K562 (cell line): ENCODE measurements around the gene CEP290. TPM values are rescaled to one million over a fixed set of nuclear protein-coding genes. Genes with fewer than 3 reads are reported as not detected.

ENCODE experiments used
- ATAC-seq: fragments of 200-7000 bp; cut with Tn5 transposase; 3 replicates; pipeline ENCODE4 v1.9.1; 2020; ENCODE audit warnings: moderate library complexity
- BruUV-seq: library from RNA; stranded (reverse); fragments of 400-500 nt; replicated peaks from 2 replicates; lab custom pipeline; 2021; lab: Mats Ljungman, UMichigan
- CTCF ChIA-PET: fragments of 300-600 bp; formaldehyde crosslinking; extraction: SDS; loops from one replicate; lab custom pipeline; 2021; ENCODE audit warnings: low intra/inter-chr PET ratio; lab: Yijun Ruan, JAX
- POLR2A ChIA-PET: fragments of 300-600, 350-650 bp; sonication (Branson Sonifier 250); formaldehyde crosslinking; extraction: SDS; loops from one replicate; lab custom pipeline; 2021; ENCODE audit warnings: antibody characterized with exemption, inconsistent platforms; lab: Yijun Ruan, JAX
- DNase-seq, 4 experiments: peaks; one replicate each; pipeline versions ENCODE4 v3.0.0 to v3.0.0-alpha.2; 2011 to 2018; ENCODE audit warnings: low spot score in 3 of 4, mixed read lengths in 3 of 4; ENCODE audit errors: extremely low read depth in 1 of 4
- FAIRE-seq: peaks from 2 replicates; lab custom pipeline; 2011; peaks lifted over from hg19 to GRCh38; lab: Jason Lieb, UNC
- H2AFZ ChIP-seq: 2 replicates; pipeline ENCODE4 v1.6.0; 2011; ENCODE audit warnings: low read depth, low read length, control low read depth, inconsistent platforms
- H3K27ac ChIP-seq: fragments of 200-600 bp; 3 replicates; pipeline ENCODE4 v1.8.0; 2011; ENCODE audit warnings: low read depth, mild to moderate bottlenecking, control low read depth, inconsistent platforms, low read length, moderate library complexity, mixed read lengths; ENCODE audit errors: extremely low read depth
- H3K27me3 ChIP-seq, 2 experiments: fragments of 300-600 bp in 1 of 2; 2 replicates in 1 of 2; 3 replicates in 1 of 2; pipeline versions ENCODE4 v1.6.0 to v1.8.0; 2011; ENCODE audit warnings: inconsistent platforms in 2 of 2, low read length in 2 of 2, mild to moderate bottlenecking in 1 of 2, mixed read lengths in 1 of 2, moderate library complexity in 1 of 2; ENCODE audit not compliant: control insufficient read depth in 2 of 2, insufficient read depth in 2 of 2
- H3K36me3 ChIP-seq: fragments of 300-600 bp; 3 replicates; pipeline ENCODE4 v1.8.0; 2011; ENCODE audit warnings: mild to moderate bottlenecking, low read length, inconsistent platforms; ENCODE audit not compliant: control insufficient read depth, insufficient read depth
- H3K4me1 ChIP-seq, 2 experiments: fragments of 200-600 bp in 1 of 2; replicated peaks in 1 of 2; 2 replicates in 1 of 2; 3 replicates in 1 of 2; pipeline versions ENCODE4 v1.5.1 to v1.8.0; 2011; ENCODE audit warnings: inconsistent platforms in 2 of 2, low read length in 2 of 2, mild to moderate bottlenecking in 1 of 2, mixed read lengths in 1 of 2, moderate library complexity in 1 of 2; ENCODE audit not compliant: control insufficient read depth in 2 of 2, insufficient read depth in 2 of 2
- H3K4me2 ChIP-seq: 2 replicates; pipeline ENCODE4 v1.6.1; 2011; ENCODE audit warnings: low read length, control low read depth, inconsistent platforms, mixed read lengths; ENCODE audit not compliant: insufficient read depth
- H3K4me3 ChIP-seq: fragments of 200-600 bp; sonication (generic), shearing (Covaris generic); 2 replicates; pipeline ENCODE4 v1.5.1; 2016; ENCODE audit warnings: control low read depth, inconsistent platforms
- H3K79me2 ChIP-seq: fragments of 200-600 bp; 3 replicates; pipeline ENCODE4 v1.8.0; 2011; ENCODE audit warnings: low read length, inconsistent platforms; ENCODE audit not compliant: control insufficient read depth, insufficient read depth
- H3K9ac ChIP-seq, 2 experiments: 2 replicates each; pipeline versions ENCODE4 v1.6.0 to v1.6.1; 2011; ENCODE audit warnings: low read depth in 2 of 2, low read length in 2 of 2, control low read depth in 1 of 2, inconsistent platforms in 1 of 2, mild to moderate bottlenecking in 1 of 2, mixed read lengths in 1 of 2; ENCODE audit not compliant: insufficient read depth in 1 of 2
- H3K9me1 ChIP-seq: one replicate; pipeline ENCODE4 v1.6.0; 2011; ENCODE audit warnings: inconsistent platforms, mild to moderate bottlenecking, low read length, moderate library complexity; ENCODE audit not compliant: control insufficient read depth, insufficient read depth
- H3K9me3 ChIP-seq: replicated peaks from 2 replicates; pipeline ENCODE4 v1.5.1; 2011; ENCODE audit warnings: low read depth, low read length, inconsistent platforms; ENCODE audit not compliant: control insufficient read depth, insufficient read depth
- H4K20me1 ChIP-seq: replicated peaks from 2 replicates; pipeline ENCODE4 v1.6.1; 2011; ENCODE audit warnings: low read length, inconsistent platforms, mixed read lengths; ENCODE audit not compliant: control insufficient read depth, insufficient read depth
- ASH1L ChIP-seq: fragments of 450-650 bp; IDR thresholded peaks from 2 replicates; pipeline ENCODE4 v1.6.1; 2018; ENCODE audit warnings: borderline replicate concordance, mild to moderate bottlenecking, low read depth; ENCODE audit not compliant: partially characterized antibody
- C11orf30 ChIP-seq: fragments of 450-650 bp; IDR thresholded peaks from 2 replicates; pipeline ENCODE4 v1.6.1; 2016; ENCODE audit warnings: low read depth, mild to moderate bottlenecking
- CBX1 ChIP-seq: sonication (generic); IDR thresholded peaks from 2 replicates; pipeline ENCODE4 v1.6.1; 2016; ENCODE audit warnings: antibody characterized with exemption, low read depth, mild to moderate bottlenecking
- HOXB6 ChIP-seq: fragments of 250-450 bp; sonication (Bioruptor Pico); IDR thresholded peaks from 2 replicates; pipeline ENCODE4 v1.5.1; 2022; ENCODE audit warnings: mild to moderate bottlenecking, borderline replicate concordance
- KAT2B ChIP-seq: IDR thresholded peaks from one replicate; pipeline ENCODE4 v1.6.1; 2012; ENCODE audit warnings: low read depth, mild to moderate bottlenecking, control low read depth, inconsistent platforms, low read length, moderate library complexity
- KLF13 ChIP-seq: fragments of 450-650 bp; IDR thresholded peaks from 2 replicates; pipeline ENCODE4 v1.6.1; 2016; ENCODE audit warnings: missing genetic modification characterization, low read depth, mild to moderate bottlenecking, missing compliant biosample characterization, moderate library complexity, borderline replicate concordance
- RBFOX2 ChIP-seq: fragments of 200-400 bp; formaldehyde crosslinking; IDR thresholded peaks from 2 replicates; pipeline ENCODE4 v1.6.1; 2017; ENCODE audit warnings: low read depth, mild to moderate bottlenecking, low read length, moderate library complexity
- RHOXF2B ChIP-seq: fragments of 250-450 bp; sonication (Bioruptor Pico); conservative IDR thresholded peaks from 2 replicates; pipeline ENCODE4 v1.5.1; 2021
- ZNF316 ChIP-seq: fragments of 450-650 bp; IDR thresholded peaks from 2 replicates; pipeline ENCODE4 v1.6.1; 2016
- WGBS: fragments of 100-300 bp; shearing (Covaris generic); methylation state at CpG from one replicate; pipeline ENCODE4 v1.1.6; 2016; ENCODE audit warnings: low coverage, mixed read lengths; ENCODE audit not compliant: insufficient coverage; ENCODE audit errors: missing lambda C conversion rate; 5-methylcytosine and 5-hydroxymethylcytosine counted together
- in situ Hi-C: fragments of 300-500 bp; cut with MboI; formaldehyde crosslinking; loops from 4 replicates; pipeline ENCODE4 v1.15.0; 2018; ENCODE audit warnings: inconsistent platforms, mixed read lengths
- intact Hi-C: fragments of 100-400 bp; cut with micrococcal nuclease; formaldehyde crosslinking; loops from 2 replicates; pipeline ENCODE4 v1.14.2; 2022
- polyA plus RNA-seq, 8 experiments: library from polyadenylated mRNA; depleted of rRNA in 4 of 8; stranded (reverse) in 5 of 8; unstranded in 3 of 8; fragments of >200 nt; fragmentation: Nextera tagmentation in 2 of 8; fragmentation: Illumina TruSeq in 1 of 8; extraction: Ambion mirVana in 2 of 8; extraction: Trizol in 1 of 8; gene quantifications; 2 replicates each; pipeline versions ENCODE4 v1.2.1 to v1.2.3, GENCODE V29; 2011 to 2014; ENCODE audit warnings: inconsistent platforms in 1 of 8, missing spikeins in 1 of 8
- total RNA-seq, 7 experiments: library from RNA; depleted of rRNA in 6 of 7; stranded (reverse); fragments of >200 nt in 6 of 7; fragmentation: Illumina TruSeq in 2 of 7; extraction: Trizol in 2 of 7; gene quantifications; 2 replicates each; pipeline versions ENCODE4 v1.2.1 to v1.2.3, GENCODE V29; 2011 to 2021; ENCODE audit warnings: low replicate concordance in 1 of 7

CEP290 gene
- total and polyA plus RNA-seq, 9 of the 15 experiments (the other 6 are each of a cell fraction or from before 2014, with no cell fraction given), result 7.2 to 19.4 (median 18.1) TPM

- Histone ChIP-seq H3K4me3 (no peak overlapping the region), H3K4me1 (no peaks in the 10 kb centered on the region), H3K36me3 (peaks cover 27% of the 10 kb centered on the region; the same call in 2 of the 3 replicates), H3K27ac (no peak overlapping the region), H3K9me3 (no peaks in the 10 kb centered on the region), H4K20me1 (no peaks in the 10 kb centered on the region), H3K9me1 (no peaks in the 10 kb centered on the region), H3K9ac (no peak overlapping the region), H3K27me3 (no peaks in the 10 kb centered on the region), H3K79me2 (no peaks in the 10 kb centered on the region), H2AFZ (no peak overlapping the region), H3K4me2 (no peak overlapping the region)
- FAIRE-seq, result no peak
- TF ChIP-seq RHOXF2B (CRISPR knock-in tag) (no peak), ASH1L (no peak), ZNF316 (peak; percentile 67), KAT2B (no peak), C11orf30 (0 out of 2 replicates have a peak, but pooled peaks have one; percentile 30), RBFOX2 (no peak), KLF13 (tag) (no peak), CBX1 (no peak), HOXB6 (no peak)
- in situ Hi-C loops (no loop called here), intact Hi-C loops (no loop called here)
- ATAC-seq, result no peak
- WGBS, result 95% methylated on average over 4 of the region's 4 CpGs
- ChIA-PET CTCF (no interaction called here), POLR2A (no interaction called here)
- DNase-seq, result no peak
- BruUV-seq, result no TSS peak
Observed at GRCh38 chr12:88093573-88093972, 48.3 kb downstream of the CEP290 start.
